Liver (tissue), 9 donors: Measurements from ENCODE around the gene DUSP10. TPM values are rescaled to one million over a fixed set of nuclear protein-coding genes. Genes with fewer than 3 reads are reported as not detected.
A peak's percentile ranks its signal among the peaks of the same experiment; 100 is the strongest.

Experiments used
- DNase-seq: peaks from one replicate; pipeline ENCODE4 v3.0.0-alpha.2; 2017; ENCODE audit warnings: low spot score
- H3K27ac ChIP-seq, 2 donors: one replicate each; pipeline ENCODE4 v1.7.0; 2013; ENCODE audit warnings: inconsistent platforms in 2 of 2, low read length in 2 of 2, control low read depth in 1 of 2, low read depth in 1 of 2, mild to moderate bottlenecking in 1 of 2
- H3K27me3 ChIP-seq, 4 donors: one replicate each; pipeline versions ENCODE4 v1.6.1 to v1.7.0; 2013; ENCODE audit warnings: low read length in 3 of 4, inconsistent platforms in 1 of 4, mild to moderate bottlenecking in 1 of 4, moderate library complexity in 1 of 4; ENCODE audit not compliant: control insufficient read depth in 4 of 4, insufficient read depth in 4 of 4
- H3K36me3 ChIP-seq, 4 donors: one replicate each; pipeline versions ENCODE4 v1.6.1 to v1.7.0; 2013; ENCODE audit warnings: low read length in 3 of 4, mild to moderate bottlenecking in 3 of 4, low read depth in 1 of 4, moderate library complexity in 1 of 4; ENCODE audit not compliant: control insufficient read depth in 4 of 4, insufficient read depth in 3 of 4
- H3K4me1 ChIP-seq, 4 donors: one replicate each; pipeline versions ENCODE4 v1.6.1 to v1.7.0; 2013; ENCODE audit warnings: low read length in 3 of 4, mild to moderate bottlenecking in 3 of 4, moderate library complexity in 1 of 4; ENCODE audit not compliant: control insufficient read depth in 4 of 4, insufficient read depth in 4 of 4
- H3K4me3 ChIP-seq, 3 donors: one replicate each; pipeline versions ENCODE4 v1.6.1 to v1.7.0; 2013; ENCODE audit warnings: low read length in 3 of 3, control low read depth in 1 of 3, low read depth in 1 of 3, mild to moderate bottlenecking in 1 of 3
- H3K9ac ChIP-seq, 2 donors: one replicate each; pipeline ENCODE4 v1.7.0; 2013; ENCODE audit warnings: low read length in 2 of 2, mild to moderate bottlenecking in 2 of 2, moderate library complexity in 2 of 2, control low read depth in 1 of 2, low read depth in 1 of 2
- H3K9me3 ChIP-seq, 4 donors: one replicate each; pipeline versions ENCODE4 v1.6.1 to v1.7.0; 2013; ENCODE audit warnings: low read length in 3 of 4; ENCODE audit not compliant: control insufficient read depth in 4 of 4
- EGR1 ChIP-seq, 2 donors: IDR thresholded peaks; 2 replicates each; pipeline ENCODE4 v1.6.1; 2016 to 2018; ENCODE audit warnings: antibody characterized with exemption in 2 of 2, low read depth in 2 of 2
- FOXA1 ChIP-seq: IDR thresholded peaks from 2 replicates; pipeline ENCODE4 v1.6.1; 2016; ENCODE audit warnings: antibody characterized with exemption
- FOXA2 ChIP-seq: IDR thresholded peaks from 2 replicates; pipeline ENCODE4 v1.6.1; 2016; ENCODE audit warnings: antibody characterized with exemption
- GABPA ChIP-seq, 2 donors: IDR thresholded peaks in 1 of 2; conservative IDR thresholded peaks in 1 of 2; 2 replicates each; pipeline ENCODE4 v1.6.1; 2016; ENCODE audit warnings: antibody characterized with exemption in 2 of 2, mild to moderate bottlenecking in 1 of 2, moderate library complexity in 1 of 2
- HNF4A ChIP-seq, 2 donors: conservative IDR thresholded peaks; 2 replicates each; pipeline ENCODE4 v1.6.1; 2016; ENCODE audit warnings: antibody characterized with exemption in 2 of 2, mild to moderate bottlenecking in 2 of 2
- HNF4G ChIP-seq: IDR thresholded peaks from 2 replicates; pipeline ENCODE4 v1.6.1; 2016; ENCODE audit warnings: antibody characterized with exemption
- JUND ChIP-seq, 2 donors: IDR thresholded peaks; 2 replicates each; pipeline ENCODE4 v1.6.1; 2016; ENCODE audit warnings: antibody characterized with exemption in 2 of 2
- NR2F2 ChIP-seq: IDR thresholded peaks from 2 replicates; pipeline ENCODE4 v1.6.1; 2016; ENCODE audit warnings: antibody characterized with exemption
- RAD21 ChIP-seq, 2 donors: IDR thresholded peaks; 2 replicates each; pipeline ENCODE4 v1.6.1; 2016; ENCODE audit warnings: antibody characterized with exemption in 2 of 2, mild to moderate bottlenecking in 2 of 2
- RXRA ChIP-seq, 2 donors: IDR thresholded peaks; 2 replicates each; pipeline ENCODE4 v1.6.1; 2017 to 2018; ENCODE audit warnings: antibody characterized with exemption in 2 of 2, mild to moderate bottlenecking in 1 of 2
- SP1 ChIP-seq: IDR thresholded peaks from 2 replicates; pipeline ENCODE4 v1.6.1; 2018; ENCODE audit warnings: antibody characterized with exemption, mild to moderate bottlenecking
- TAF1 ChIP-seq: conservative IDR thresholded peaks from 2 replicates; pipeline ENCODE4 v1.6.1; 2016; ENCODE audit warnings: antibody characterized with exemption, mild to moderate bottlenecking
- YY1 ChIP-seq: IDR thresholded peaks from 2 replicates; pipeline ENCODE4 v1.6.1; 2016; ENCODE audit warnings: antibody characterized with exemption, mild to moderate bottlenecking
- polyA plus RNA-seq, 2 donors: library from polyadenylated mRNA; stranded (reverse) in 1 of 2; unstranded in 1 of 2; fragments of 200-250 nt in 1 of 2; fragments of >200 nt in 1 of 2; fragmentation: Nextera tagmentation in 1 of 2; extraction: Ambion mirVana in 1 of 2; gene quantifications; one replicate each; pipeline versions ENCODE4 v1.2.1 to v1.2.3, GENCODE V29; 2013 to 2015
- total RNA-seq, 2 donors: library from RNA; depleted of rRNA; stranded (reverse); fragments of >200 nt; gene quantifications; one replicate each; pipeline ENCODE4 v1.2.3, GENCODE V29; 2014
- TF ChIP-seq, protein P1 (sequence below): IDR thresholded peaks from 2 replicates; pipeline ENCODE4 v1.6.1; 2016; ENCODE audit warnings: antibody characterized with exemption
- TF ChIP-seq, protein P2 (sequence below): fragments of 150-350 bp; IDR thresholded peaks from 2 replicates; pipeline ENCODE4 v1.5.1; 2017; ENCODE audit warnings: improper control_type of control experiment, low read depth, low read length; ENCODE audit not compliant: missing input control
- TF ChIP-seq, protein P3 (sequence below): IDR thresholded peaks from 2 replicates; pipeline ENCODE4 v1.6.1; 2016; ENCODE audit warnings: antibody characterized with exemption
- TF ChIP-seq, protein P4 (sequence below): IDR thresholded peaks from 2 replicates; pipeline ENCODE4 v1.6.1; 2016; ENCODE audit warnings: antibody characterized with exemption
- TF ChIP-seq, protein P5 (sequence below): IDR thresholded peaks from 2 replicates; pipeline ENCODE4 v1.6.1; 2016; ENCODE audit warnings: antibody characterized with exemption, mild to moderate bottlenecking
- donor health status: healthy.
- donor health status: healthy.
- donor health status: healthy.
- donor health status: healthy.
- donor health status: healthy.

Gene DUSP10
- total and polyA plus RNA-seq, 4 donors = 6.7 to 15.4 (median 10.7) TPM

DNA sequence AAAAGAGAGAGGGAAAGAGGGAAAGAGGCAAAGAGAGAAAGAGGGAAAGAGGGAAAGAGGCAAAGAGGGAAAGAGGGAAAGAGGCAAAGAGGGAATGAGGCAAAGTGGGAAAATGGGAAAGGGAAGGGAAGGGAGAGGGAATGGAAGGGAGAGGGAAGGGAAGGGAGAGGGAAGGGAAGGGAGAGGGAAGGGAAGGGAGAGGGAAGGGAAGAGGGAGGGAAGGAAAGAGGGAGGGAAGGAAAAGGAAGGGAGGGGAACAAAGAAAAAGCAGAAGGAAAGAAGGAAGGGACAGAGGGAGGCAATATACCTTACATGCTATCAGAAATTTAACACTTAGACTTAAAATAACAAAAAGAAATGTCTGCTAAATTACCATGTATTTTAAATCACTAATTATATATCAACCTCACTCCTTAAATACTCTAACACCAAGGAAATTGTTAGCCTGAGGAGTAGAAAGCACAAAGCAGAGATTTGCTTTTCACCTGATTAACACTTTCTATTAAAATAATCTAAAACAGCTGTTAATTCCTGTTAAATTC lies 41.8 kb downstream of the DUSP10 start:
- Histone ChIP-seq H3K27ac (peak overlapping the region; percentile 74 to 88), H3K9me3 (no peaks in the 10 kb centered on the region), H3K4me1 (peaks cover 8 to 58% (median 45%) of the 10 kb centered on the region in 4 donors), H3K9ac (no peak overlapping the region), H3K36me3 (peaks cover 0 to 22% (median 5%) of the 10 kb centered on the region in 4 donors), H3K4me3 (no peak overlapping the region), H3K27me3 (no peaks in the 10 kb centered on the region)
- DNase-seq = no peak
- TF ChIP-seq FOXA2 (no peak), RXRA (IDR thresholded peaks at IDR 0.05) (no peak), TAF1 (no peak), EGR1 (IDR thresholded peaks at IDR 0.05; ENCODE audit: low read depth in 2 of 2) (no peak), HNF4A (conservative IDR thresholded peaks at IDR 0.05) (no peak), JUND (IDR thresholded peaks at IDR 0.05) (no peak), YY1 (no peak), GABPA (IDR thresholded peaks at IDR 0.05 in 1 of 2, conservative IDR thresholded peaks at IDR 0.05 in 1 of 2) (no peak), FOXA1 (no peak), NR2F2 (no peak), SP1 (no peak), RAD21 (IDR thresholded peaks at IDR 0.05) (no peak), HNF4G (no peak)
- TF ChIP-seq, protein P1, sequence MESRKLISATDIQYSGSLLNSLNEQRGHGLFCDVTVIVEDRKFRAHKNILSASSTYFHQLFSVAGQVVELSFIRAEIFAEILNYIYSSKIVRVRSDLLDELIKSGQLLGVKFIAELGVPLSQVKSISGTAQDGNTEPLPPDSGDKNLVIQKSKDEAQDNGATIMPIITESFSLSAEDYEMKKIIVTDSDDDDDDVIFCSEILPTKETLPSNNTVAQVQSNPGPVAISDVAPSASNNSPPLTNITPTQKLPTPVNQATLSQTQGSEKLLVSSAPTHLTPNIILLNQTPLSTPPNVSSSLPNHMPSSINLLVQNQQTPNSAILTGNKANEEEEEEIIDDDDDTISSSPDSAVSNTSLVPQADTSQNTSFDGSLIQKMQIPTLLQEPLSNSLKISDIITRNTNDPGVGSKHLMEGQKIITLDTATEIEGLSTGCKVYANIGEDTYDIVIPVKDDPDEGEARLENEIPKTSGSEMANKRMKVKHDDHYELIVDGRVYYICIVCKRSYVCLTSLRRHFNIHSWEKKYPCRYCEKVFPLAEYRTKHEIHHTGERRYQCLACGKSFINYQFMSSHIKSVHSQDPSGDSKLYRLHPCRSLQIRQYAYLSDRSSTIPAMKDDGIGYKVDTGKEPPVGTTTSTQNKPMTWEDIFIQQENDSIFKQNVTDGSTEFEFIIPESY = no peak
- TF ChIP-seq, protein P2, sequence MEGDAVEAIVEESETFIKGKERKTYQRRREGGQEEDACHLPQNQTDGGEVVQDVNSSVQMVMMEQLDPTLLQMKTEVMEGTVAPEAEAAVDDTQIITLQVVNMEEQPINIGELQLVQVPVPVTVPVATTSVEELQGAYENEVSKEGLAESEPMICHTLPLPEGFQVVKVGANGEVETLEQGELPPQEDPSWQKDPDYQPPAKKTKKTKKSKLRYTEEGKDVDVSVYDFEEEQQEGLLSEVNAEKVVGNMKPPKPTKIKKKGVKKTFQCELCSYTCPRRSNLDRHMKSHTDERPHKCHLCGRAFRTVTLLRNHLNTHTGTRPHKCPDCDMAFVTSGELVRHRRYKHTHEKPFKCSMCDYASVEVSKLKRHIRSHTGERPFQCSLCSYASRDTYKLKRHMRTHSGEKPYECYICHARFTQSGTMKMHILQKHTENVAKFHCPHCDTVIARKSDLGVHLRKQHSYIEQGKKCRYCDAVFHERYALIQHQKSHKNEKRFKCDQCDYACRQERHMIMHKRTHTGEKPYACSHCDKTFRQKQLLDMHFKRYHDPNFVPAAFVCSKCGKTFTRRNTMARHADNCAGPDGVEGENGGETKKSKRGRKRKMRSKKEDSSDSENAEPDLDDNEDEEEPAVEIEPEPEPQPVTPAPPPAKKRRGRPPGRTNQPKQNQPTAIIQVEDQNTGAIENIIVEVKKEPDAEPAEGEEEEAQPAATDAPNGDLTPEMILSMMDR = no peak
- TF ChIP-seq, protein P3, sequence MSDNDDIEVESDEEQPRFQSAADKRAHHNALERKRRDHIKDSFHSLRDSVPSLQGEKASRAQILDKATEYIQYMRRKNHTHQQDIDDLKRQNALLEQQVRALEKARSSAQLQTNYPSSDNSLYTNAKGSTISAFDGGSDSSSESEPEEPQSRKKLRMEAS = no peak
- TF ChIP-seq, protein P4, sequence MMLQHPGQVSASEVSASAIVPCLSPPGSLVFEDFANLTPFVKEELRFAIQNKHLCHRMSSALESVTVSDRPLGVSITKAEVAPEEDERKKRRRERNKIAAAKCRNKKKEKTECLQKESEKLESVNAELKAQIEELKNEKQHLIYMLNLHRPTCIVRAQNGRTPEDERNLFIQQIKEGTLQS = no peak
- TF ChIP-seq, protein P5, sequence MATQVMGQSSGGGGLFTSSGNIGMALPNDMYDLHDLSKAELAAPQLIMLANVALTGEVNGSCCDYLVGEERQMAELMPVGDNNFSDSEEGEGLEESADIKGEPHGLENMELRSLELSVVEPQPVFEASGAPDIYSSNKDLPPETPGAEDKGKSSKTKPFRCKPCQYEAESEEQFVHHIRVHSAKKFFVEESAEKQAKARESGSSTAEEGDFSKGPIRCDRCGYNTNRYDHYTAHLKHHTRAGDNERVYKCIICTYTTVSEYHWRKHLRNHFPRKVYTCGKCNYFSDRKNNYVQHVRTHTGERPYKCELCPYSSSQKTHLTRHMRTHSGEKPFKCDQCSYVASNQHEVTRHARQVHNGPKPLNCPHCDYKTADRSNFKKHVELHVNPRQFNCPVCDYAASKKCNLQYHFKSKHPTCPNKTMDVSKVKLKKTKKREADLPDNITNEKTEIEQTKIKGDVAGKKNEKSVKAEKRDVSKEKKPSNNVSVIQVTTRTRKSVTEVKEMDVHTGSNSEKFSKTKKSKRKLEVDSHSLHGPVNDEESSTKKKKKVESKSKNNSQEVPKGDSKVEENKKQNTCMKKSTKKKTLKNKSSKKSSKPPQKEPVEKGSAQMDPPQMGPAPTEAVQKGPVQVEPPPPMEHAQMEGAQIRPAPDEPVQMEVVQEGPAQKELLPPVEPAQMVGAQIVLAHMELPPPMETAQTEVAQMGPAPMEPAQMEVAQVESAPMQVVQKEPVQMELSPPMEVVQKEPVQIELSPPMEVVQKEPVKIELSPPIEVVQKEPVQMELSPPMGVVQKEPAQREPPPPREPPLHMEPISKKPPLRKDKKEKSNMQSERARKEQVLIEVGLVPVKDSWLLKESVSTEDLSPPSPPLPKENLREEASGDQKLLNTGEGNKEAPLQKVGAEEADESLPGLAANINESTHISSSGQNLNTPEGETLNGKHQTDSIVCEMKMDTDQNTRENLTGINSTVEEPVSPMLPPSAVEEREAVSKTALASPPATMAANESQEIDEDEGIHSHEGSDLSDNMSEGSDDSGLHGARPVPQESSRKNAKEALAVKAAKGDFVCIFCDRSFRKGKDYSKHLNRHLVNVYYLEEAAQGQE = no peak
